ENCODE data around the gene UPK3B.
"Not testable (repeated sequence)": the region's sequence is repeated elsewhere in the genome, so short reads cannot be mapped to it uniquely, and the experiment has no call there.

Gene UPK3B

GRCh38 chr7:76492139-76492538 is 18.2 kb upstream of the UPK3B start:
- not testable (repeated sequence) for H3K36me3 ChIP-seq (replicated peaks in 1 of 2; ENCODE audit: control insufficient read depth in 2 of 2, insufficient read depth in 2 of 2, low read length in 2 of 2); H2BK12ac ChIP-seq (ENCODE audit: low read length); H3K4me1 ChIP-seq (ENCODE audit: control insufficient read depth in 2 of 2, insufficient read depth in 1 of 2, low read depth in 1 of 2, low read length in 2 of 2); H2BK15ac ChIP-seq (ENCODE audit: low read length); H4K8ac ChIP-seq (ENCODE audit: low read depth, low read length); H2BK120ac ChIP-seq (ENCODE audit: low read depth, low read length); H3K4ac ChIP-seq (ENCODE audit: low read length); H3K9me3 ChIP-seq (replicated peaks in 1 of 2; ENCODE audit: control insufficient read depth in 2 of 2, insufficient read depth in 1 of 2, low read depth in 1 of 2, low read length in 2 of 2); H3K14ac ChIP-seq (ENCODE audit: low read length); H3K18ac ChIP-seq (ENCODE audit: low read length); H2AK5ac ChIP-seq (ENCODE audit: low read depth, low read length); DNase-seq (ENCODE audit: low spot score); H2BK5ac ChIP-seq (ENCODE audit: low read length); H4K91ac ChIP-seq (ENCODE audit: low read depth, low read length, poor library complexity); H3K4me3 ChIP-seq (ENCODE audit: low read length in 2 of 2); H3K23ac ChIP-seq (ENCODE audit: low read depth, low read length, poor library complexity); H2AFZ ChIP-seq (ENCODE audit: low read length); H3K9ac ChIP-seq (ENCODE audit: low read depth, low read length, poor library complexity); H3K4me2 ChIP-seq (ENCODE audit: insufficient read depth, low read length, poor library complexity, severe bottlenecking); H3K79me1 ChIP-seq (ENCODE audit: low read depth, low read length); H3K27me3 ChIP-seq (ENCODE audit: control insufficient read depth in 3 of 3, insufficient read depth in 3 of 3, low read depth in 1 of 3, low read length in 3 of 3); H3K27ac ChIP-seq (replicated peaks; ENCODE audit: low read length)
- WGBS, 2 donors (ENCODE audit: extremely low coverage in 2 of 2, insufficient read length in 2 of 2, insufficient replicate concordance in 1 of 2) = no CpG with 5 or more reads among the region's 10 CpGs

GRCh38 chr7:76495717-76496116 is 14.6 kb upstream of the UPK3B start:
- not testable (repeated sequence) for H3K4me3 ChIP-seq (ENCODE audit: low read length in 2 of 2); H2BK120ac ChIP-seq (ENCODE audit: low read depth, low read length); H3K9ac ChIP-seq (ENCODE audit: low read depth, low read length, poor library complexity); H3K18ac ChIP-seq (ENCODE audit: low read length); H3K9me3 ChIP-seq (replicated peaks in 1 of 2; ENCODE audit: control insufficient read depth in 2 of 2, insufficient read depth in 1 of 2, low read depth in 1 of 2, low read length in 2 of 2); H3K4me2 ChIP-seq (ENCODE audit: insufficient read depth, low read length, poor library complexity, severe bottlenecking); H3K14ac ChIP-seq (ENCODE audit: low read length); H2BK5ac ChIP-seq (ENCODE audit: low read length); H3K79me1 ChIP-seq (ENCODE audit: low read depth, low read length); H4K91ac ChIP-seq (ENCODE audit: low read depth, low read length, poor library complexity); H2BK12ac ChIP-seq (ENCODE audit: low read length); H2AFZ ChIP-seq (ENCODE audit: low read length); H3K4me1 ChIP-seq (ENCODE audit: control insufficient read depth in 2 of 2, insufficient read depth in 1 of 2, low read depth in 1 of 2, low read length in 2 of 2); DNase-seq (ENCODE audit: low spot score); H2AK5ac ChIP-seq (ENCODE audit: low read depth, low read length); H3K23ac ChIP-seq (ENCODE audit: low read depth, low read length, poor library complexity); H3K36me3 ChIP-seq (replicated peaks in 1 of 2; ENCODE audit: control insufficient read depth in 2 of 2, insufficient read depth in 2 of 2, low read length in 2 of 2); H3K27ac ChIP-seq (replicated peaks; ENCODE audit: low read length); H3K27me3 ChIP-seq (ENCODE audit: control insufficient read depth in 3 of 3, insufficient read depth in 3 of 3, low read depth in 1 of 3, low read length in 3 of 3); H2BK15ac ChIP-seq (ENCODE audit: low read length); H3K4ac ChIP-seq (ENCODE audit: low read length); H4K8ac ChIP-seq (ENCODE audit: low read depth, low read length)
- WGBS, 2 donors (ENCODE audit: extremely low coverage in 2 of 2, insufficient read length in 2 of 2, insufficient replicate concordance in 1 of 2) = no CpG with 5 or more reads among the region's 16 CpGs

- not testable (repeated sequence) for H2AK5ac ChIP-seq (ENCODE audit: low read depth, low read length); H3K23ac ChIP-seq (ENCODE audit: low read depth, low read length, poor library complexity); H2BK5ac ChIP-seq (ENCODE audit: low read length); H3K27me3 ChIP-seq (ENCODE audit: control insufficient read depth in 3 of 3, insufficient read depth in 3 of 3, low read depth in 1 of 3, low read length in 3 of 3); H3K36me3 ChIP-seq (replicated peaks in 1 of 2; ENCODE audit: control insufficient read depth in 2 of 2, insufficient read depth in 2 of 2, low read length in 2 of 2); H3K4me1 ChIP-seq (ENCODE audit: control insufficient read depth in 2 of 2, insufficient read depth in 1 of 2, low read depth in 1 of 2, low read length in 2 of 2); H3K4me2 ChIP-seq (ENCODE audit: insufficient read depth, low read length, poor library complexity, severe bottlenecking); H3K4me3 ChIP-seq (ENCODE audit: low read length in 2 of 2); H3K9me3 ChIP-seq (replicated peaks in 1 of 2; ENCODE audit: control insufficient read depth in 2 of 2, insufficient read depth in 1 of 2, low read depth in 1 of 2, low read length in 2 of 2); H2BK15ac ChIP-seq (ENCODE audit: low read length); H2BK120ac ChIP-seq (ENCODE audit: low read depth, low read length); H3K27ac ChIP-seq (replicated peaks; ENCODE audit: low read length); H3K4ac ChIP-seq (ENCODE audit: low read length); H4K91ac ChIP-seq (ENCODE audit: low read depth, low read length, poor library complexity); DNase-seq (ENCODE audit: low spot score); H3K14ac ChIP-seq (ENCODE audit: low read length); H2AFZ ChIP-seq (ENCODE audit: low read length); H3K18ac ChIP-seq (ENCODE audit: low read length); H3K79me1 ChIP-seq (ENCODE audit: low read depth, low read length); H4K8ac ChIP-seq (ENCODE audit: low read depth, low read length); H2BK12ac ChIP-seq (ENCODE audit: low read length); H3K9ac ChIP-seq (ENCODE audit: low read depth, low read length, poor library complexity)
- no CpG with 5 or more reads among the region's 27 CpGs for WGBS, 2 donors (ENCODE audit: extremely low coverage in 2 of 2, insufficient read length in 2 of 2, insufficient replicate concordance in 1 of 2)
Measured at GRCh38 chr7:76497918-76498582, 12.3 kb upstream of the UPK3B start.

- H3K36me3 ChIP-seq (replicated peaks in 1 of 2; ENCODE audit: control insufficient read depth in 2 of 2, insufficient read depth in 2 of 2, low read length in 2 of 2); H2BK12ac ChIP-seq (ENCODE audit: low read length); H3K4me1 ChIP-seq (ENCODE audit: control insufficient read depth in 2 of 2, insufficient read depth in 1 of 2, low read depth in 1 of 2, low read length in 2 of 2); H3K27me3 ChIP-seq (ENCODE audit: control insufficient read depth in 3 of 3, insufficient read depth in 3 of 3, low read depth in 1 of 3, low read length in 3 of 3); H2AFZ ChIP-seq (ENCODE audit: low read length); H3K14ac ChIP-seq (ENCODE audit: low read length); H3K9ac ChIP-seq (ENCODE audit: low read depth, low read length, poor library complexity); H2BK5ac ChIP-seq (ENCODE audit: low read length); H3K18ac ChIP-seq (ENCODE audit: low read length); H4K8ac ChIP-seq (ENCODE audit: low read depth, low read length); H3K4ac ChIP-seq (ENCODE audit: low read length); DNase-seq (ENCODE audit: low spot score); H4K91ac ChIP-seq (ENCODE audit: low read depth, low read length, poor library complexity); H3K27ac ChIP-seq (replicated peaks; ENCODE audit: low read length); H3K4me3 ChIP-seq (ENCODE audit: low read length in 2 of 2); H3K4me2 ChIP-seq (ENCODE audit: insufficient read depth, low read length, poor library complexity, severe bottlenecking); H2BK120ac ChIP-seq (ENCODE audit: low read depth, low read length); H3K23ac ChIP-seq (ENCODE audit: low read depth, low read length, poor library complexity); H3K9me3 ChIP-seq (replicated peaks in 1 of 2; ENCODE audit: control insufficient read depth in 2 of 2, insufficient read depth in 1 of 2, low read depth in 1 of 2, low read length in 2 of 2); H2AK5ac ChIP-seq (ENCODE audit: low read depth, low read length); H3K79me1 ChIP-seq (ENCODE audit: low read depth, low read length); H2BK15ac ChIP-seq (ENCODE audit: low read length): not testable (repeated sequence)
- no CpG with 5 or more reads among the region's 10 CpGs for WGBS, 2 donors (ENCODE audit: extremely low coverage in 2 of 2, insufficient read length in 2 of 2, insufficient replicate concordance in 1 of 2)
Measured at GRCh38 chr7:76498583-76499200, 11.7 kb upstream of the UPK3B start.

Measured in neuronal stem cell (in vitro differentiated cells).